ENCODE results near the gene RGS6. TPM values are rescaled to one million over a fixed set of nuclear protein-coding genes. Genes with fewer than 3 reads are reported as not detected.

RGS6 gene
- total RNA-seq, 4 donors from 2014 or later: 7.6 to 25.3 (median 17.2) TPM

DNA sequence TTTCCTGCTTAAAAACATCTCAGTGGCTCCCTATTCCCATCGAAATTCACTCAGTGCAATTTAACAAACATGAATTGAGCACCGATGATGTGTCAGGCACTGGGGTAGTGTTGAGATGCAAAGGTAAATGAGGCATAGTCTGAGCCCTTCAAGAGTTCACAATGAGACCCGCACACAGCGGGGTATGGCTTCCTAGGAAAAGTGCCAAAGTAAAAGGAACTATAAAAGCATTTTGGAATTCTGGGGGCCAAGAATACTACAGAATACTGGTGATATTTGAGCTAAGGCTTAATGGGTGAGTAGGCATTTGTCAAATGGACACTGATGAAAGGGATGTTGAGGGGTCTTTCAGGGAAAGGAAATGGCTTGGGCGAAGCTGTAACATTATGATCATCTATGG is 646.3 kb downstream of the RGS6 start:
- 84% methylated on average over 5 of the region's 5 CpGs for WGBS, 2 donors
- no peaks in the 10 kb centered on the region for H3K36me3 ChIP-seq
- no peaks in the 10 kb centered on the region for H3K4me1 ChIP-seq
- TF ChIP-seq CTCF (IDR thresholded peaks at IDR 0.05) (no peak), POLR2A (IDR thresholded peaks at IDR 0.05) (no peak)
- H3K27ac ChIP-seq: no peak overlapping the region
- H3K4me3 ChIP-seq (replicated peaks in 1 of 3): no peak overlapping the region
- no peak for DNase-seq
- intact Hi-C loops (cut with DNase I): no loop called here
- H3K9me3 ChIP-seq: no peaks in the 10 kb centered on the region
- no peaks in the 10 kb centered on the region for H3K27me3 ChIP-seq

DNA sequence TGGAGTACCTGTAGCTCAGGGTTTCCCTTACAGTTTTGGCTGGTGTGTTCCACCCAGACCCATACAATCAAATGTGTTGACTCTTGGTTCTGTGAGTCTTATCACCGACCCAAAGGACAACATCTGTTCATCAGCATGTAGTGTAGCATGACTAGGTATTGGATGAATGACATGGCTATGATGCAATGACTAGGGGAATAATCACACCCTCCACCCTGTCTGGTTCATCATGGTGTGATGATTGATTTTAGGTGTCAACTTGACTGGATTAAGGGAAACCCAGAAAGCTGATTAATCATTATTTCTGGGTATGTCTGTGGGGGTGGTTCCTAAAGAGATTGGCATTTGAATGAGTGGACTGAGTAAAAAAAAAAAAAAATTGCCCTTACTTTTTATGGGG is 650.4 kb downstream of the RGS6 start:
- intact Hi-C loops (cut with DNase I): no loop called here
- DNase-seq: no peak
- Histone ChIP-seq H3K27me3 (no peaks in the 10 kb centered on the region), H3K36me3 (no peaks in the 10 kb centered on the region), H3K4me3 (replicated peaks in 1 of 3) (no peak overlapping the region), H3K27ac (no peak overlapping the region), H3K9me3 (no peaks in the 10 kb centered on the region), H3K4me1 (no peaks in the 10 kb centered on the region)
- no peak for TF ChIP-seq CTCF (IDR thresholded peaks at IDR 0.05)
- no peak for TF ChIP-seq POLR2A (IDR thresholded peaks at IDR 0.05)
- 100% methylated on average over 1 of the region's 1 CpG for WGBS, 2 donors

DNA sequence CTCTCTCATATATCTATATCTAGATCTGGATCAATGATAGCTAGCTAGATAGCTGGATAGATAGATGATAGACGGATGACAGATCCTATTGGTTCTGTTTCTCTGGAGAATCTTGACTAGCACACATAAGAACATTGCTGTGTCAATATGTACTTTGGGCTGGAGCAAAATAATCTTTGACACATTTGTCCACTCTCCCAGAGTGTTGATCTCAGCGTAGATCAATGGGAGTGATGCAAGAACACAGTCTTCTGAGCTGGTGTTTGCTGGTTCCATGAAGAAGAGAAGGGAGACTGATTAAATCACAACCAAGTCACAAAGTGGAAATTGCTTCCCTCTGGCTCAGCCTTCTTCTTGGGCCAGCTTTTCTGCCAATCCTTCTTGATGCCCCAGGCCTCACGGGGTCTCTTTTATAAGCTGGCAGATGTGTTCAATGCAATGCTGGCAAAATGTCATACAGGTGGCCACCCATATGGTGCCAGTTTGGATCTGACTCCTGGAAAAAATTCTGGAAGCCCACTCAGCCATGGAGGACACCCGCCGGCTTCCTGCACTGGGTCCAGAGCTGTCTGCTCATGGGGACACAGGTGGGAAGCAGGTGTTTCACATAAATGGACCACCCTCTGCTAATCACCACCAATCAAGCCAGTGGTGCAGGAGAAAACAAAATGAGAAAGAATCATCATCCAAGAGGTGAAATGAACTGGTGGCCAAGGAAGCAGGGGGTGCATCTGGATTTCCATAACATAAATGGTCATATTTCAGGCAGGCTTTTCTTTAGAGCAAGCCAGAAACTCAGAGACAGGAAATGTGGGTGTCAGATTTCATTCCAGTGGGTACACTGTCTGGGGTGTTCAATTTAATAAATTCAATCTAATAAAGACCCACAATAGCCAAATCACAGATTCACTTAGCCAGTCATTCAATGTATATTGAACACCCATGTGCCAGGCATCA is 651.4 kb downstream of the RGS6 start:
- Histone ChIP-seq H3K27ac (no peak overlapping the region), H3K4me1 (no peaks in the 10 kb centered on the region), H3K9me3 (no peaks in the 10 kb centered on the region), H3K36me3 (no peaks in the 10 kb centered on the region), H3K4me3 (replicated peaks in 1 of 3) (no peak overlapping the region), H3K27me3 (no peaks in the 10 kb centered on the region)
- WGBS, 2 donors: 93 to 97% methylated on average over 5 of the region's 5 CpGs
- TF ChIP-seq POLR2A (IDR thresholded peaks at IDR 0.05) (no peak), CTCF (IDR thresholded peaks at IDR 0.05) (no peak)
- intact Hi-C loops (cut with DNase I): no loop called here
- no peak for DNase-seq

GRCh38 chr14:72588521-72588920 is 656.3 kb downstream of the RGS6 start:
- Histone ChIP-seq H3K9me3 (no peaks in the 10 kb centered on the region), H3K4me3 (replicated peaks in 1 of 3) (no peak overlapping the region), H3K27me3 (no peaks in the 10 kb centered on the region), H3K4me1 (no peaks in the 10 kb centered on the region), H3K36me3 (no peaks in the 10 kb centered on the region), H3K27ac (no peak overlapping the region)
- WGBS, 2 donors: 84 to 86% methylated on average over 5 of the region's 5 CpGs
- no peak for DNase-seq
- intact Hi-C loops (cut with DNase I): no loop called here
- TF ChIP-seq POLR2A (IDR thresholded peaks at IDR 0.05): no peak
- no peak for TF ChIP-seq CTCF (IDR thresholded peaks at IDR 0.05)

- Histone ChIP-seq H3K4me1 (no peaks in the 10 kb centered on the region), H3K9me3 (no peaks in the 10 kb centered on the region), H3K27ac (no peak overlapping the region), H3K4me3 (replicated peaks in 1 of 3) (no peak overlapping the region), H3K36me3 (no peaks in the 10 kb centered on the region), H3K27me3 (no peaks in the 10 kb centered on the region)
- intact Hi-C loops (cut with DNase I): no loop called here
- no peak for DNase-seq
- TF ChIP-seq POLR2A (IDR thresholded peaks at IDR 0.05): no peak
- TF ChIP-seq CTCF (IDR thresholded peaks at IDR 0.05): no peak
These were observed 657.4 kb downstream of the RGS6 start for GRCh38 chr14:72589652-72590051.

Data from thyroid gland (tissue), 4 donors.